K562 (cell line): Measurements from ENCODE around the gene ADAM23. TPM values are rescaled to one million over a fixed set of nuclear protein-coding genes. Genes with fewer than 3 reads are reported as not detected.
A peak's percentile ranks its signal among the peaks of the same experiment; 100 is the strongest.

Source experiments
- ATAC-seq: fragments of 200-7000 bp; cut with Tn5 transposase; 3 replicates; pipeline ENCODE4 v1.9.1; 2020; ENCODE audit warnings: moderate library complexity
- BruUV-seq: library from RNA; stranded (reverse); fragments of 400-500 nt; replicated peaks from 2 replicates; lab custom pipeline; 2021; lab: Mats Ljungman, UMichigan
- CTCF ChIA-PET: fragments of 300-600 bp; formaldehyde crosslinking; extraction: SDS; loops from one replicate; lab custom pipeline; 2021; ENCODE audit warnings: low intra/inter-chr PET ratio; lab: Yijun Ruan, JAX
- POLR2A ChIA-PET: fragments of 300-600, 350-650 bp; sonication (Branson Sonifier 250); formaldehyde crosslinking; extraction: SDS; loops from one replicate; lab custom pipeline; 2021; ENCODE audit warnings: antibody characterized with exemption, inconsistent platforms; lab: Yijun Ruan, JAX
- DNase-seq, 4 experiments: peaks; one replicate each; pipeline versions ENCODE4 v3.0.0 to v3.0.0-alpha.2; 2011 to 2018; ENCODE audit warnings: low spot score in 3 of 4, mixed read lengths in 3 of 4; ENCODE audit errors: extremely low read depth in 1 of 4
- FAIRE-seq: peaks from 2 replicates; lab custom pipeline; 2011; peaks lifted over from hg19 to GRCh38; lab: Jason Lieb, UNC
- H2AFZ ChIP-seq: 2 replicates; pipeline ENCODE4 v1.6.0; 2011; ENCODE audit warnings: low read depth, low read length, control low read depth, inconsistent platforms
- H3K27ac ChIP-seq: fragments of 200-600 bp; 3 replicates; pipeline ENCODE4 v1.8.0; 2011; ENCODE audit warnings: low read depth, mild to moderate bottlenecking, control low read depth, inconsistent platforms, low read length, moderate library complexity, mixed read lengths; ENCODE audit errors: extremely low read depth
- H3K27me3 ChIP-seq, 2 experiments: fragments of 300-600 bp in 1 of 2; 2 replicates in 1 of 2; 3 replicates in 1 of 2; pipeline versions ENCODE4 v1.6.0 to v1.8.0; 2011; ENCODE audit warnings: inconsistent platforms in 2 of 2, low read length in 2 of 2, mild to moderate bottlenecking in 1 of 2, mixed read lengths in 1 of 2, moderate library complexity in 1 of 2; ENCODE audit not compliant: control insufficient read depth in 2 of 2, insufficient read depth in 2 of 2
- H3K36me3 ChIP-seq: fragments of 300-600 bp; 3 replicates; pipeline ENCODE4 v1.8.0; 2011; ENCODE audit warnings: mild to moderate bottlenecking, low read length, inconsistent platforms; ENCODE audit not compliant: control insufficient read depth, insufficient read depth
- H3K4me1 ChIP-seq, 2 experiments: fragments of 200-600 bp in 1 of 2; replicated peaks in 1 of 2; 2 replicates in 1 of 2; 3 replicates in 1 of 2; pipeline versions ENCODE4 v1.5.1 to v1.8.0; 2011; ENCODE audit warnings: inconsistent platforms in 2 of 2, low read length in 2 of 2, mild to moderate bottlenecking in 1 of 2, mixed read lengths in 1 of 2, moderate library complexity in 1 of 2; ENCODE audit not compliant: control insufficient read depth in 2 of 2, insufficient read depth in 2 of 2
- H3K4me2 ChIP-seq: 2 replicates; pipeline ENCODE4 v1.6.1; 2011; ENCODE audit warnings: low read length, control low read depth, inconsistent platforms, mixed read lengths; ENCODE audit not compliant: insufficient read depth
- H3K4me3 ChIP-seq: fragments of 200-600 bp; sonication (generic), shearing (Covaris generic); 2 replicates; pipeline ENCODE4 v1.5.1; 2016; ENCODE audit warnings: control low read depth, inconsistent platforms
- H3K79me2 ChIP-seq: fragments of 200-600 bp; 3 replicates; pipeline ENCODE4 v1.8.0; 2011; ENCODE audit warnings: low read length, inconsistent platforms; ENCODE audit not compliant: control insufficient read depth, insufficient read depth
- H3K9ac ChIP-seq, 2 experiments: 2 replicates each; pipeline versions ENCODE4 v1.6.0 to v1.6.1; 2011; ENCODE audit warnings: low read depth in 2 of 2, low read length in 2 of 2, control low read depth in 1 of 2, inconsistent platforms in 1 of 2, mild to moderate bottlenecking in 1 of 2, mixed read lengths in 1 of 2; ENCODE audit not compliant: insufficient read depth in 1 of 2
- H3K9me1 ChIP-seq: one replicate; pipeline ENCODE4 v1.6.0; 2011; ENCODE audit warnings: inconsistent platforms, mild to moderate bottlenecking, low read length, moderate library complexity; ENCODE audit not compliant: control insufficient read depth, insufficient read depth
- H3K9me3 ChIP-seq: replicated peaks from 2 replicates; pipeline ENCODE4 v1.5.1; 2011; ENCODE audit warnings: low read depth, low read length, inconsistent platforms; ENCODE audit not compliant: control insufficient read depth, insufficient read depth
- H4K20me1 ChIP-seq: replicated peaks from 2 replicates; pipeline ENCODE4 v1.6.1; 2011; ENCODE audit warnings: low read length, inconsistent platforms, mixed read lengths; ENCODE audit not compliant: control insufficient read depth, insufficient read depth
- ATF6 ChIP-seq: sonication (generic); formaldehyde crosslinking; IDR thresholded peaks from 2 replicates; pipeline ENCODE4 v1.4.0; 2020; ENCODE audit warnings: mild to moderate bottlenecking, missing genetic modification reagents
- CXXC5 ChIP-seq: fragments of 250-450 bp; sonication (Bioruptor Pico); IDR thresholded peaks from 2 replicates; pipeline ENCODE4 v1.8.0; 2022; ENCODE audit warnings: inconsistent platforms, mild to moderate bottlenecking, moderate library complexity
- DPF2 ChIP-seq: fragments of 450-650 bp; IDR thresholded peaks from 2 replicates; pipeline ENCODE4 v1.6.1; 2016
- E2F3 ChIP-seq: fragments of 250-450 bp; sonication (Bioruptor Pico); IDR thresholded peaks from 2 replicates; pipeline ENCODE4 v1.4.0; 2020; ENCODE audit warnings: mild to moderate bottlenecking
- ELK3 ChIP-seq: fragments of 450-650 bp; formaldehyde crosslinking; IDR thresholded peaks from 2 replicates; pipeline ENCODE4 v1.4.0; 2020; ENCODE audit warnings: mild to moderate bottlenecking
- ETV5 ChIP-seq: sonication (generic); formaldehyde crosslinking; IDR thresholded peaks from 2 replicates; pipeline ENCODE4 v1.4.0; 2020; ENCODE audit warnings: low read depth, mild to moderate bottlenecking, missing genetic modification reagents
- GTF2F1 ChIP-seq: IDR thresholded peaks from 2 replicates; pipeline ENCODE4 v1.6.1; 2011; ENCODE audit warnings: low read depth, low read length, improper control_type of control experiment
- MAFG ChIP-seq: fragments of 450-650 bp; conservative IDR thresholded peaks from 2 replicates; pipeline ENCODE4 v1.6.1; 2016; ENCODE audit warnings: missing genetic modification characterization, missing compliant biosample characterization
- PURB ChIP-seq: sonication (generic); formaldehyde crosslinking; IDR thresholded peaks from 2 replicates; pipeline ENCODE4 v1.9.0; 2021; ENCODE audit warnings: low read depth, mild to moderate bottlenecking, missing genetic modification reagents
- TAF9B ChIP-seq: fragments of 450-650 bp; IDR thresholded peaks from 2 replicates; pipeline ENCODE4 v1.6.1; 2018; ENCODE audit warnings: mild to moderate bottlenecking; ENCODE audit not compliant: partially characterized antibody
- ZNF121 ChIP-seq: sonication (generic); formaldehyde crosslinking; conservative IDR thresholded peaks from 2 replicates; pipeline ENCODE4 v1.8.0; 2022; ENCODE audit warnings: missing genetic modification reagents
- WGBS: fragments of 100-300 bp; shearing (Covaris generic); methylation state at CpG from one replicate; pipeline ENCODE4 v1.1.6; 2016; ENCODE audit warnings: low coverage, mixed read lengths; ENCODE audit not compliant: insufficient coverage; ENCODE audit errors: missing lambda C conversion rate; 5-methylcytosine and 5-hydroxymethylcytosine counted together
- in situ Hi-C: fragments of 300-500 bp; cut with MboI; formaldehyde crosslinking; loops from 4 replicates; pipeline ENCODE4 v1.15.0; 2018; ENCODE audit warnings: inconsistent platforms, mixed read lengths
- intact Hi-C: fragments of 100-400 bp; cut with micrococcal nuclease; formaldehyde crosslinking; loops from 2 replicates; pipeline ENCODE4 v1.14.2; 2022
- polyA plus RNA-seq, 8 experiments: library from polyadenylated mRNA; depleted of rRNA in 4 of 8; stranded (reverse) in 5 of 8; unstranded in 3 of 8; fragments of >200 nt; fragmentation: Nextera tagmentation in 2 of 8; fragmentation: Illumina TruSeq in 1 of 8; extraction: Ambion mirVana in 2 of 8; extraction: Trizol in 1 of 8; gene quantifications; 2 replicates each; pipeline versions ENCODE4 v1.2.1 to v1.2.3, GENCODE V29; 2011 to 2014; ENCODE audit warnings: inconsistent platforms in 1 of 8, missing spikeins in 1 of 8
- total RNA-seq, 7 experiments: library from RNA; depleted of rRNA in 6 of 7; stranded (reverse); fragments of >200 nt in 6 of 7; fragmentation: Illumina TruSeq in 2 of 7; extraction: Trizol in 2 of 7; gene quantifications; 2 replicates each; pipeline versions ENCODE4 v1.2.1 to v1.2.3, GENCODE V29; 2011 to 2021; ENCODE audit warnings: low replicate concordance in 1 of 7
- TF ChIP-seq, protein P1 (sequence below): fragments of 450-650 bp; IDR thresholded peaks from 2 replicates; pipeline ENCODE4 v1.6.1; 2014; ENCODE audit warnings: low read depth, mild to moderate bottlenecking, moderate library complexity, borderline replicate concordance
- TF ChIP-seq, protein P2 (sequence below): sonication (generic); formaldehyde crosslinking; IDR thresholded peaks from 2 replicates; pipeline ENCODE4 v1.5.0; 2020; ENCODE audit warnings: missing genetic modification reagents
- TF ChIP-seq, protein P3 (sequence below): fragments of 250-450 bp; sonication (Bioruptor Pico); IDR thresholded peaks from 2 replicates; pipeline ENCODE4 v1.5.0; 2021
- TF ChIP-seq, protein P4 (sequence below): sonication (generic); formaldehyde crosslinking; IDR thresholded peaks from 2 replicates; pipeline ENCODE4 v1.8.1; 2023; ENCODE audit warnings: mild to moderate bottlenecking, missing genetic modification reagents, moderate library complexity

ADAM23 gene
- total and polyA plus RNA-seq, 9 of the 15 experiments (the other 6 are each of a cell fraction or from before 2014, with no cell fraction given): 0.02 TPM; not detected in 8

GRCh38 chr2:206614811-206615210, 171.5 kb downstream of the ADAM23 start:
- Histone ChIP-seq H3K4me2 (peak overlapping the region; percentile 49), H2AFZ (peak overlapping the region; percentile 78), H3K4me1 (peaks cover 0 to 4% of the 10 kb centered on the region in 2 experiments; a peak in 2 of 5 replicates), H3K4me3 (no peak overlapping the region), H3K9ac (no peak overlapping the region), H4K20me1 (no peaks in the 10 kb centered on the region), H3K9me1 (no peaks in the 10 kb centered on the region), H3K9me3 (no peaks in the 10 kb centered on the region), H3K27me3 (no peaks in the 10 kb centered on the region), H3K79me2 (no peaks in the 10 kb centered on the region), H3K27ac (peak overlapping the region; percentile 61), H3K36me3 (no peaks in the 10 kb centered on the region)
- CTCF ChIA-PET: no interaction called here
- in situ Hi-C loops (no loop called here), intact Hi-C loops (no loop called here)
- ATAC-seq (peak; percentile 96), DNase-seq (peak; percentile 24 to 55 (median 42)), FAIRE-seq (peak; percentile 78)
- POLR2A ChIA-PET: interaction anchor here (0.6 to 0.7 kb wide), 2 partner anchors 58 to 76 kb away, joined by 3 read pairs; no protein-coding TSS in a partner anchor
- BruUV-seq: no TSS peak
- WGBS: 3% methylated on average over 6 of the region's 6 CpGs
- no peak for TF ChIP-seq GTF2F1
- peak; percentile 90 for TF ChIP-seq MAFG
- TF ChIP-seq, protein P1, sequence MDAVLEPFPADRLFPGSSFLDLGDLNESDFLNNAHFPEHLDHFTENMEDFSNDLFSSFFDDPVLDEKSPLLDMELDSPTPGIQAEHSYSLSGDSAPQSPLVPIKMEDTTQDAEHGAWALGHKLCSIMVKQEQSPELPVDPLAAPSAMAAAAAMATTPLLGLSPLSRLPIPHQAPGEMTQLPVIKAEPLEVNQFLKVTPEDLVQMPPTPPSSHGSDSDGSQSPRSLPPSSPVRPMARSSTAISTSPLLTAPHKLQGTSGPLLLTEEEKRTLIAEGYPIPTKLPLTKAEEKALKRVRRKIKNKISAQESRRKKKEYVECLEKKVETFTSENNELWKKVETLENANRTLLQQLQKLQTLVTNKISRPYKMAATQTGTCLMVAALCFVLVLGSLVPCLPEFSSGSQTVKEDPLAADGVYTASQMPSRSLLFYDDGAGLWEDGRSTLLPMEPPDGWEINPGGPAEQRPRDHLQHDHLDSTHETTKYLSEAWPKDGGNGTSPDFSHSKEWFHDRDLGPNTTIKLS: no peak
- no peak for TF ChIP-seq PURB (CRISPR knock-in tag)
- TF ChIP-seq ETV5 (CRISPR knock-in tag): no peak
- TF ChIP-seq, protein P2, sequence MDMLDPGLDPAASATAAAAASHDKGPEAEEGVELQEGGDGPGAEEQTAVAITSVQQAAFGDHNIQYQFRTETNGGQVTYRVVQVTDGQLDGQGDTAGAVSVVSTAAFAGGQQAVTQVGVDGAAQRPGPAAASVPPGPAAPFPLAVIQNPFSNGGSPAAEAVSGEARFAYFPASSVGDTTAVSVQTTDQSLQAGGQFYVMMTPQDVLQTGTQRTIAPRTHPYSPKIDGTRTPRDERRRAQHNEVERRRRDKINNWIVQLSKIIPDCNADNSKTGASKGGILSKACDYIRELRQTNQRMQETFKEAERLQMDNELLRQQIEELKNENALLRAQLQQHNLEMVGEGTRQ (CRISPR knock-in tag): no peak
- no peak for TF ChIP-seq CXXC5
- TF ChIP-seq, protein P3, sequence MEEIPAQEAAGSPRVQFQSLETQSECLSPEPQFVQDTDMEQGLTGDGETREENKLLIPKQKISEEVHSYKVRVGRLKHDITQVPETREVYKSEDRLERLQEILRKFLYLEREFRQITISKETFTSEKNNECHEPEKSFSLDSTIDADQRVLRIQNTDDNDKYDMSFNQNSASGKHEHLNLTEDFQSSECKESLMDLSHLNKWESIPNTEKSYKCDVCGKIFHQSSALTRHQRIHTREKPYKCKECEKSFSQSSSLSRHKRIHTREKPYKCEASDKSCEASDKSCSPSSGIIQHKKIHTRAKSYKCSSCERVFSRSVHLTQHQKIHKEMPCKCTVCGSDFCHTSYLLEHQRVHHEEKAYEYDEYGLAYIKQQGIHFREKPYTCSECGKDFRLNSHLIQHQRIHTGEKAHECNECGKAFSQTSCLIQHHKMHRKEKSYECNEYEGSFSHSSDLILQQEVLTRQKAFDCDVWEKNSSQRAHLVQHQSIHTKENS (CRISPR knock-in tag): no peak
- TF ChIP-seq ATF6 (CRISPR knock-in tag): no peak
- TF ChIP-seq DPF2: peak; percentile 41; the same call in 1 of the 2 replicates
- no peak for TF ChIP-seq E2F3 (CRISPR knock-in tag)
- TF ChIP-seq, protein P4, sequence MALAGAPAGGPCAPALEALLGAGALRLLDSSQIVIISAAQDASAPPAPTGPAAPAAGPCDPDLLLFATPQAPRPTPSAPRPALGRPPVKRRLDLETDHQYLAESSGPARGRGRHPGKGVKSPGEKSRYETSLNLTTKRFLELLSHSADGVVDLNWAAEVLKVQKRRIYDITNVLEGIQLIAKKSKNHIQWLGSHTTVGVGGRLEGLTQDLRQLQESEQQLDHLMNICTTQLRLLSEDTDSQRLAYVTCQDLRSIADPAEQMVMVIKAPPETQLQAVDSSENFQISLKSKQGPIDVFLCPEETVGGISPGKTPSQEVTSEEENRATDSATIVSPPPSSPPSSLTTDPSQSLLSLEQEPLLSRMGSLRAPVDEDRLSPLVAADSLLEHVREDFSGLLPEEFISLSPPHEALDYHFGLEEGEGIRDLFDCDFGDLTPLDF: no peak
- no peak for TF ChIP-seq ELK3 (CRISPR knock-in tag)
- TF ChIP-seq ZNF121 (CRISPR knock-in tag): no peak
- TF ChIP-seq TAF9B: no peak
